Right cardiac atrium (tissue), 5 donors: ENCODE measurements around the gene MYO9B. TPM values are rescaled to one million over a fixed set of nuclear protein-coding genes. Genes with fewer than 3 reads are reported as not detected.
A peak's percentile ranks its signal among the peaks of the same experiment; 100 is the strongest.

Source experiments
- ATAC-seq, 2 donors: fragments of 200-7000 bp; cut with Tn5 transposase; one replicate each; pipeline versions ENCODE4 v1.8.0 to v1.9.1; 2020; ENCODE audit warnings: moderate library complexity in 2 of 2, mild to moderate bottlenecking in 1 of 2
- DNase-seq, 3 donors: peaks; one replicate each; pipeline ENCODE4 v3.0.0-alpha.2; 2020
- H3K27ac ChIP-seq: one replicate; pipeline ENCODE4 v1.5.1; 2013; ENCODE audit warnings: mild to moderate bottlenecking, low read length, control low read depth, moderate library complexity
- H3K27me3 ChIP-seq: one replicate; pipeline ENCODE4 v1.6.1; 2013; ENCODE audit not compliant: control insufficient read depth, insufficient read depth
- H3K4me1 ChIP-seq: one replicate; pipeline ENCODE4 v1.6.1; 2013; ENCODE audit warnings: low read length; ENCODE audit not compliant: control insufficient read depth, insufficient read depth
- H3K4me3 ChIP-seq: one replicate; pipeline ENCODE4 v1.5.1; 2013; ENCODE audit warnings: low read length, control low read depth
- H3K9me3 ChIP-seq: one replicate; pipeline ENCODE4 v1.6.1; 2013; ENCODE audit warnings: low read length; ENCODE audit not compliant: control insufficient read depth
- WGBS: extraction: QIAGEN DNeasy Blood & Tissue Kit; methylation state at CpG from one replicate; pipeline ENCODE4 v1.1.7; 2013; 5-methylcytosine and 5-hydroxymethylcytosine counted together
- intact Hi-C, 4 donors: fragments of 100-400 bp; cut with DNase I; formaldehyde crosslinking; loops; one replicate each; pipeline versions ENCODE4 v1.11.0 to v1.14.0; 2022 to 2023
- long read RNA-seq, 4 donors: library from polyadenylated mRNA; unstranded; transcript quantifications; one replicate each; pipeline ENCODE4 v2.0.0, GENCODE V29; 2020 to 2021
- polyA plus RNA-seq: library from polyadenylated mRNA; stranded (reverse); fragments of 200-250 nt; gene quantifications from one replicate; pipeline ENCODE4 v1.2.3, GENCODE V29; 2013
- total RNA-seq, 4 donors: library from RNA; stranded (reverse); fragmentation: NEBNext Ultra II Directional; extraction: Animal tissue kit (Norgen Biotek cat#: 25700); gene quantifications; one replicate each; pipeline ENCODE4 v1.2.1, GENCODE V29; 2021
- donor health status: healthy with polysubstance abuse.
- donor health status: DM: no; HTN: yes; CAD: no.
- donor health status: DM: no; HTN: no; CAD: no.
- donor health status: DM: no; HTN: yes; CAD: no; lungs with severe emphysema.
- donor health status: DM: yes; HTN: yes; CAD: no.

MYO9B gene, protein sequence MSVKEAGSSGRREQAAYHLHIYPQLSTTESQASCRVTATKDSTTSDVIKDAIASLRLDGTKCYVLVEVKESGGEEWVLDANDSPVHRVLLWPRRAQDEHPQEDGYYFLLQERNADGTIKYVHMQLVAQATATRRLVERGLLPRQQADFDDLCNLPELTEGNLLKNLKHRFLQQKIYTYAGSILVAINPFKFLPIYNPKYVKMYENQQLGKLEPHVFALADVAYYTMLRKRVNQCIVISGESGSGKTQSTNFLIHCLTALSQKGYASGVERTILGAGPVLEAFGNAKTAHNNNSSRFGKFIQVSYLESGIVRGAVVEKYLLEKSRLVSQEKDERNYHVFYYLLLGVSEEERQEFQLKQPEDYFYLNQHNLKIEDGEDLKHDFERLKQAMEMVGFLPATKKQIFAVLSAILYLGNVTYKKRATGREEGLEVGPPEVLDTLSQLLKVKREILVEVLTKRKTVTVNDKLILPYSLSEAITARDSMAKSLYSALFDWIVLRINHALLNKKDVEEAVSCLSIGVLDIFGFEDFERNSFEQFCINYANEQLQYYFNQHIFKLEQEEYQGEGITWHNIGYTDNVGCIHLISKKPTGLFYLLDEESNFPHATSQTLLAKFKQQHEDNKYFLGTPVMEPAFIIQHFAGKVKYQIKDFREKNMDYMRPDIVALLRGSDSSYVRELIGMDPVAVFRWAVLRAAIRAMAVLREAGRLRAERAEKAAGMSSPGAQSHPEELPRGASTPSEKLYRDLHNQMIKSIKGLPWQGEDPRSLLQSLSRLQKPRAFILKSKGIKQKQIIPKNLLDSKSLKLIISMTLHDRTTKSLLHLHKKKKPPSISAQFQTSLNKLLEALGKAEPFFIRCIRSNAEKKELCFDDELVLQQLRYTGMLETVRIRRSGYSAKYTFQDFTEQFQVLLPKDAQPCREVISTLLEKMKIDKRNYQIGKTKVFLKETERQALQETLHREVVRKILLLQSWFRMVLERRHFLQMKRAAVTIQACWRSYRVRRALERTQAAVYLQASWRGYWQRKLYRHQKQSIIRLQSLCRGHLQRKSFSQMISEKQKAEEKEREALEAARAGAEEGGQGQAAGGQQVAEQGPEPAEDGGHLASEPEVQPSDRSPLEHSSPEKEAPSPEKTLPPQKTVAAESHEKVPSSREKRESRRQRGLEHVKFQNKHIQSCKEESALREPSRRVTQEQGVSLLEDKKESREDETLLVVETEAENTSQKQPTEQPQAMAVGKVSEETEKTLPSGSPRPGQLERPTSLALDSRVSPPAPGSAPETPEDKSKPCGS (N-terminal part only)
- total RNA-seq: 10 to 100 TPM; 31.5 to 42.1 (median 36.6) TPM
- 30.0 TPM for polyA plus RNA-seq
- long read RNA-seq, donor 1, partial matches to known transcripts: 15 of 36 reads
- long read RNA-seq, donor 1, other reads (novel, unspliced or antisense): 21 of 36 reads
- long read RNA-seq, donor 2, partial matches to known transcripts: 3 of 11 reads
- long read RNA-seq, donor 2, other reads (novel, unspliced or antisense): 8 of 11 reads
- long read RNA-seq, donor 3, partial matches to known transcripts: 14 of 38 reads
- long read RNA-seq, donor 3, other reads (novel, unspliced or antisense): 24 of 38 reads
- long read RNA-seq, donor 4, partial matches to known transcripts: 5 of 9 reads
- long read RNA-seq, donor 4, other reads (novel, unspliced or antisense): 4 of 9 reads

DNA sequence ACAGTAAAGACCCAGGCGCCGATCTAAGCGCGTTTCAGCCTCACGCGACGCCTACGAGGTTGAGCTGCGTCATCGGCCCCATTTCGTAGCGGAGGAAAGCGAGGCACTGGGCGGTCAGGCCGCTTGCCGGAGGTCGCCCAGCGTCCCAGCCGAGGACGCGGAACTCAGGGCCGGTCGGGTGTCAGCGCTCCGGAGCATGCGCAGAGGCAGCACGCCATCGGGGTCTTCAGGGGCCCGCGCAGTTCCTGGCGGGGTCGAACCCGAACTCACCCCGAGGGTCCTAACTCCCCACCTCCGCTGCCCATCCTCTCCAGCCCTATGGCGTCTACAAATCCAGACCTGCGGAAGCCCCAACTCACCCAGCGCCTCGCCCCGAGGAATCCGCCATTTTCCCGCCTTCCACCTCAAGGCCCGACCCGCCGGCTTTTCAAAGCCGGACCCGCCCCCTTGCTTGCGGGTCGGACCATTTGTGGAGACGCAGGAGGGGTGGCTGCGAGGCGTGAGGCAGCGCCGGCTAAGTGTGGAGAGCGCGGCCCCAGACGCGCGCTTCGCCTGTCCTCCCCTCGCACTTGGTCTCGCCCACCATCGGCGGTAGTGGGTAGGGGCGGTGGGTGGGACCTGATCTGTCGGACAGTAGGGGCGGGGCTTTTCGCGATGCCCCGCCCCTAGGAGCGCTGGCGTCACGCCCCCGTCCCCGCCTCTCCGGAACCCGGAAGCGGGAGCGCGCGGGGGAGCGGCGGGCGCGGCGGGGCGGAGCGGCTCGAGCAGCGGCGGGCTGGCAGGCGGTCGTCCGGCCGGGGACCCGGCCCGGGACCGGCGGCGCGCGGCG lies at the start of gene MYO9B, which contains the start of gene HAUS8:
MYO9B (plus strand) TSS at position 743 of the 829 bp plus-strand sequence. CDS start 25,941 bp downstream, outside the sequence.
HAUS8 (minus strand) TSS at position 418 of the 829 bp plus-strand sequence; CDS start at position 388, 30 bp downstream.
- Histone ChIP-seq H3K9me3 (no peaks in the 10 kb centered on the region), H3K4me1 (peaks cover 14% of the 10 kb centered on the region), H3K27ac (peak within 1 kb of the TSS; percentile 82), H3K27me3 (no peaks in the 10 kb centered on the region), H3K4me3 (peak within 1 kb of the TSS; percentile 77)
- ATAC-seq (peak; percentile 95 to 98), DNase-seq (peak; percentile 100)
- under 1% methylated on average over 103 of the region's 103 CpGs for WGBS
- intact Hi-C loops: loop anchor here (5.0 to 10.0 kb wide), 4 partner anchors 57 to 70 kb away; no protein-coding TSS in a partner anchor

DNA sequence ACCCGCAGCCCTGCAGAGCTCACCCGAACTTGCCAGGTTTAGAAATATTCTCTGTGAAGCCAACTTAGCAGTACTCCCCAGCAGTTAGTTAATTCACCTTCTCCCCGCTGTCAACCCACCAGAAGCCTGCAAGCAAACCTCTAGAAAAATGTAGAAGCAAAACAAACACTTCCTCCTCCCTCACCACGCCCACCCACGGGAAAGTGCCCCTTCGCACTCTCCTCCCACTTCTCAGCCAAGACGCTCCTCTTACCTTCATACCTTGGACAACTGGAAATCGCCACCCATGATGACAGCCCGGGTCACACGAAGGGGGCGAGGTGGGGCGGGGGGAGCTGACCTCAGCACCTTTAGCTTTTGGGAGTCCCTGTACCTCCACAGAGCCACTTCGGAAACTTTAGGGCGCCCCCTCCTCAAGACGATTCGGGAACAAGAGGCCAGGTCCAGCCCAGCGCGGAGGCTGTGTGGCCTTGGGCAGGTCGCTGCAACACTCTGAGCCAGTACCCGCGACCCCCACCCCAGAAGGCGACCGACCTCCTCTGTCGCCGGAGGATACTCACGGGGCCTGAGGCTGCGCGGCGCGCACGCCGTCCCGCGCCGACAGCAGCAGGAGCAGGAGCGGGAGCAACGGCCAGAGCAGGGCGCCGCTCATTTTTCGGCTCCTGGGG lies 49.5 kb upstream of the MYO9B start:
- DNase-seq: no peak
- no peaks in the 10 kb centered on the region for H3K9me3 ChIP-seq
- no peaks in the 10 kb centered on the region for H3K4me1 ChIP-seq
- H3K27ac ChIP-seq: no peak overlapping the region
- ATAC-seq: no peak
- intact Hi-C loops: no loop called here
- under 1% methylated on average over 40 of the region's 40 CpGs for WGBS
- H3K27me3 ChIP-seq: no peaks in the 10 kb centered on the region
- H3K4me3 ChIP-seq: peak overlapping the region; percentile 5

DNA sequence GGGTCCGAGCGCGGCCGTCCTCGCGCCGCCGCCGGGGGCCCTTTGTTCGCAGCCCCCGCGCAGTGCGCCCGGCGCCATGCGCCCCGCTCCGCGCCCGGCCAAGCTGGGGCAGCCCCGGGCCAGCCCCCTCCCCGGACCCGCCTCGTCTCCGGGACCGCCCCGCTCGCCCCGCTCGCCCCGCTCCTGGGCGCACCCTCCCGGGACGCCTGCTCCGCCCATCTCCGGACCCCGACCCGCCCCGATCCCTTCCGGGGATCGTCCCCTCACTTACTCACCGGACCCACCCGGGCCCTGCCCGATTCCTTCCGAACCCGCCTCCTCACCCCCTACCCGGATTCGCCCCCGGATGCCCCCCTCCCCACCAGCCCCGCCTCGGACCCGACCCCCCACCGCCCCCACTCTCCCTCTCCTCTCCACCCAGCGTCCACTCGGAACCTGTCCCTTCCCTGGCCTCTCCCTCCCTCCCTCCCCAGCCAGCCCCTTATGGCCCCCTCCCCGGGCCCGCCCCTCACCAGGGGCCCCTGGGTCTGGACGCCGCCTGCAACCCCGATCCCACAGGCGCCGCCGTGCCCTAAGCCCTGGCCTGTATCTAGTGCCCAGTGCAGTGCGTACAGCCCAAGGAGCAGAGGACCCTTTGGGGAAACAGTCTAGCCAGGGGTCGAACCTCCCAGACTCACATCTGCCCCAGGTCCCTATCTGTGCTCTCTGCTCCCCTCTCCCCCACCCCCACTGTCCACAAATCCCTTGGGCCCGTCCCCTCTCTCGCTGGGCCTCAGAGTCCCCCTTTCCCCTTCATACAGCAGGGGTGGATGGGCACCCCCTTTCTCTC lies 48.7 kb upstream of the MYO9B start, which contains the start of gene CPAMD8:
CPAMD8 (minus strand) TSS at position 105 of the 829 bp plus-strand sequence. CDS start 168 bp downstream, outside the sequence.
- Histone ChIP-seq H3K27ac (no peak within 1 kb of the TSS), H3K4me3 (peak within 1 kb of the TSS; percentile 14), H3K27me3 (no peaks in the 10 kb centered on the region), H3K9me3 (no peaks in the 10 kb centered on the region), H3K4me1 (no peaks in the 10 kb centered on the region)
- 11% methylated on average over 65 of the region's 67 CpGs for WGBS
- intact Hi-C loops: no loop called here
- DNase-seq (peak in 1 of 3 donors; percentile 69), ATAC-seq (peak; percentile 46 to 74)

DNA sequence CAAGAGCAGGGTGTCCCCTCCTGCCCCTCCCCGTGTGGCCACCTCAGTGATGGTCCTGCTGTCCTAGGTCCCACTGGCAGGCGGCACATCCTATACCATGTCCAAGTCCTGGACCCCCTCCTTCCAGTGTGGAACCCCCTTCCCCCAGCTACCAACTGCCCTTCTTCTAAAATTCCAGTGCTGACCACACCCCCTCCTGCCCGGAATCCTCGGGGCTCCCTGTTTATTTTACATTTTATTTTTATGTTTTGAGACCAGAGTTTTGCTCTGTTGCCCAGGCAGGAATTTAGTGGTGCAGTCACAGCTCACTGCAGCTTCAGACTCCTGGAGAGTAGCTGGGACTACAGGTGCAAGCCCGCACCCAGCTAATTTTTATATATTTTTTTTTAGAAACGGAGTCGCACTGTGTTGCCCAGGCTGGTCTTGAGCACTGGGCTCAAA lies 48.0 kb upstream of the MYO9B start:
- H3K4me1 ChIP-seq: no peaks in the 10 kb centered on the region
- WGBS: 57% methylated on average over 7 of the region's 7 CpGs
- DNase-seq: no peak
- no peaks in the 10 kb centered on the region for H3K27me3 ChIP-seq
- intact Hi-C loops: no loop called here
- no peak for ATAC-seq
- no peak overlapping the region for H3K27ac ChIP-seq
- H3K9me3 ChIP-seq: no peaks in the 10 kb centered on the region
- H3K4me3 ChIP-seq: no peak overlapping the region

DNA sequence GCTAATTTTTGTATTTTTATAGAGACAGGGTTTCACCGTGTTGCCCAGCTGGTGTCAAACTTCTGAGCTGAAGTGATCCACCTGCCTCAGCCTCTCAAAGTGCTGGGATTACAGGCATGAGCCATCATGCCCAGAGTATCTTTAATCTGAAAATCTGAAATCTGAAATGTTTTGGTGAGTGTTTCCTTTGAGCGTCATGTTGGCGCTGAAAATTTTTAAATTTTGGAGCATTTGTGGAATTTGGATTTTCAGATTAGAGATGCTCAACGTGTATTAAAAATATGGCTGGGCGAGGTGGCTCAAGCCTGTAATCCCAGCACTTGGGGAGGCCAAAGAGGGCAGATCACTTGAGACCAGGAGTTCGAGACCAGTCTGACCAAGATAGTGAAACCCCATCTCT lies 43.8 kb upstream of the MYO9B start:
- no peak for ATAC-seq
- H3K27me3 ChIP-seq: no peaks in the 10 kb centered on the region
- no peaks in the 10 kb centered on the region for H3K4me1 ChIP-seq
- no peak for DNase-seq
- H3K27ac ChIP-seq: no peak overlapping the region
- H3K9me3 ChIP-seq: no peaks in the 10 kb centered on the region
- intact Hi-C loops: no loop called here
- H3K4me3 ChIP-seq: no peak overlapping the region
- 81% methylated on average over 6 of the region's 6 CpGs for WGBS

DNA sequence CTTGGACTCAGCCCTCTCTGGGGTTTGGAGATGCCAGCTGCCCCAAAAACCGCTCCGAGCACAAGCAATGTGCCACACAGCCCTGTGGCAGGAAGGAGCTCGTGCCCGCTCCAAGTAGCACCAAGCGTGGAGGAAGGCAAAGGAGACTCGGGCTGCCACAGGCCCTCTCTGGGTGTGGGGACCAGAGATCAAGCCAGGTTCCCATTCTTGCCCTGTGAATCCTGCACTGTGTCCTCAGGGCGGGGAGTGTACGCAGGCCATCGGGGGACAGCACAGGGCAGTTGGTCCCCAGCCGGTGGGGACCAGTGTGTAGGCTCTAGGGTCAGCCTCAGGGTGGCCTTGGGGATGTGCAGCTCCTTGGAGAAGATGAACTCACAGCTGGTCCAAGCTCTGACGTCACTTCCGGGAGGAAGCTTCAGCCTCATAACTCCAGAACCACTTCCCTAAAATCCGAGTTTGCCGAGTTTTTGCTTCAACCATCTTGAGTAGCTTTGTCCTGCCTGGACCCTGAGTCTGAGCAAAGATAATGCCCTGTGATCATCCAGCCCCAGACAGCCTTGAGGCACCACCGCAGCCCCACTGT lies 39.6 kb upstream of the MYO9B start:
- Histone ChIP-seq H3K9me3 (no peaks in the 10 kb centered on the region), H3K27me3 (no peaks in the 10 kb centered on the region), H3K4me1 (no peaks in the 10 kb centered on the region), H3K27ac (no peak overlapping the region), H3K4me3 (no peak overlapping the region)
- intact Hi-C loops: no loop called here
- ATAC-seq (peak; percentile 14 to 22), DNase-seq (peak in 2 of 3 donors; percentile 38 to 74)
- 80% methylated on average over 15 of the region's 15 CpGs for WGBS

DNA sequence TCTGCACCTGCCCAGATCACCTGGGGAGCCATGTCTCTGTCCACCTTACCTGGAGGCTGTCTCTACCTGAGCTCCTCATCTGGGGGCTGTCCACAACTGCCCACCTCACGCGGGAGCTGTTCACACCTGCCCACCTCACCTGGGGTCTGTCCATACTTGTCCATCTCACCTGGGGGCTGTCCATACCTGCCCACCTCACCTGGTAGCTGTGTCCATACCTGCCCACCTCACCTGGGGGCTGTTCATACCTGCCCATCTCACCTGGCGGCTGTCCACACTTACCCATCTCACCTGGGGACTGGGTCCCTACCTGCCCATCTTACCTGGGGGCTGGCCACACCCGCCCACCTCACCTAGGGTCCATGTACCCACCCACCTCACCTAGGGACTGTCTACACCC lies 38.9 kb upstream of the MYO9B start:
- intact Hi-C loops: no loop called here
- ATAC-seq: peak in 1 of 2 donors; percentile 32
- Histone ChIP-seq H3K9me3 (no peaks in the 10 kb centered on the region), H3K4me3 (no peak overlapping the region), H3K27me3 (no peaks in the 10 kb centered on the region), H3K4me1 (no peaks in the 10 kb centered on the region), H3K27ac (no peak overlapping the region)
- WGBS: 82% methylated on average over 4 of the region's 4 CpGs
- DNase-seq: no peak

DNA sequence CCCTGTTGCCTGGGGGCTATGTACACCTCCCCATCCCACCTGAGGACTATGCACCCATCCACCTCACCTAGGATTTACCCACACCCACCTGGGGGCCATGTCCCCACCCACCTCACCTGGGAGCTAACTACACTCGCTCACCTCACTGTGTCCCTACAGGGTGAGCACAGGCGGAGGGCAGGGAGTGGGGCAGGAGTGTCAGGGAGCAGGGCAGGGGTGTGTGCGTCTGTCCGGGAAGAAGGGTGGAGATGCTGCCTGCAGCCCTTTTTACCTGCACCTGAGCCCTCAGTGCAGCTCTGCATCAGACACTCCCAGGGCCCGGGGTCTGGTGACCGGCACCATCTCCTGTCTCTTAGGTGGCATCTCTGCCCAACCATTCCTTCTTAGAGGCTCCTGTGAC lies 38.4 kb upstream of the MYO9B start:
- H3K9me3 ChIP-seq: no peaks in the 10 kb centered on the region
- no peak overlapping the region for H3K27ac ChIP-seq
- intact Hi-C loops: no loop called here
- no peaks in the 10 kb centered on the region for H3K27me3 ChIP-seq
- H3K4me1 ChIP-seq: no peaks in the 10 kb centered on the region
- no peak for DNase-seq
- 90% methylated on average over 6 of the region's 6 CpGs for WGBS
- ATAC-seq: no peak
- H3K4me3 ChIP-seq: no peak overlapping the region
